Activated CD4-positive, alpha-beta T cell treated with anti-CD3 and anti-CD28 coated beads, Interleukin-2, amount 10 ng/mL, durations not matched to agents 7 days and 5 days (primary cell): ENCODE measurements around the gene GBP3. TPM values are rescaled to one million over a fixed set of nuclear protein-coding genes. Genes with fewer than 3 reads are reported as not detected.

Experiments used
- CTCF ChIA-PET: fragments of 350-600 bp; sonication (Branson Sonifier 250); formaldehyde crosslinking; loops from one replicate; lab custom pipeline; 2021; ENCODE audit warnings: antibody characterized with exemption; lab: Charles Lee
- POLR2A ChIA-PET: fragments of 350-600 bp; sonication (Branson Sonifier 250); formaldehyde crosslinking; loops from one replicate; lab custom pipeline; 2021; ENCODE audit warnings: antibody characterized with exemption; lab: Charles Lee
- DNase-seq: peaks from one replicate; pipeline ENCODE4 v3.0.0-alpha.2; 2020
- H3K27ac Mint-ChIP-seq: one replicate; pipeline ENCODE4 v1.8.0; 2021; ENCODE audit warnings: mild to moderate bottlenecking, moderate library complexity, mixed read lengths
- H3K27me3 Mint-ChIP-seq: one replicate; pipeline ENCODE4 v1.8.0; 2021; ENCODE audit warnings: mixed read lengths
- H3K36me3 Mint-ChIP-seq: one replicate; pipeline ENCODE4 v1.8.0; 2021; ENCODE audit warnings: low read depth, mixed read lengths
- H3K4me1 Mint-ChIP-seq: one replicate; pipeline ENCODE4 v1.8.0; 2021; ENCODE audit warnings: mixed read lengths
- H3K4me3 Mint-ChIP-seq: one replicate; pipeline ENCODE4 v1.8.0; 2021; ENCODE audit warnings: mild to moderate bottlenecking, moderate library complexity, mixed read lengths
- H3K9me3 Mint-ChIP-seq: one replicate; pipeline ENCODE4 v1.8.0; 2021; ENCODE audit warnings: mixed read lengths
- total RNA-seq, 2 experiments: library from RNA; stranded (reverse); gene quantifications; one replicate each; pipeline ENCODE4 v1.2.3, GENCODE V29; 2021

The GBP3 gene
- total RNA-seq, 2 experiments from 2014 or later, result 39.2 to 39.7 TPM

DNA sequence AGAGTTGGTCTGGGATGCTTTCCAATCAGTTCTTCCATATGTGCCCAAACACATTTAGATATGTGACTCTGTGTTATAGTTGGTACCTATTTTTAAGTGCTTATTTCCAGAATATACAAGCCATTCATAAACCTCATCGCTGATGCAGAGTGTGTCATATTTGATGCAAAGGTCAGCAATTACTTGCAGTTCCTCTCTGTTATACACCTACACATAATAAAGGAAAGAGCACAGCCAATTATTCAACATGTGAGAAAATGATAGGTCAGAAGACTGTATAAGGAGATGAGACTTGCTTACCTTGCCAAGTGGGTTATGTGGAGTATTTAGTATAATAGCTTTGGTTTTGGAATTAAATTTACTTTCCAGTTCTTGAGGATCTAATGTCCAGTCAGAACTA lies 61.6 kb downstream of the GBP3 start:
- POLR2A ChIA-PET, result no interaction called here
- no peaks in the 10 kb centered on the region for H3K27me3 Mint-ChIP-seq
- DNase-seq, result no peak
- H3K36me3 Mint-ChIP-seq, result peaks cover 49% of the 10 kb centered on the region
- H3K27ac Mint-ChIP-seq, result no peak overlapping the region
- H3K4me1 Mint-ChIP-seq, result no peaks in the 10 kb centered on the region
- H3K4me3 Mint-ChIP-seq, result no peak overlapping the region
- CTCF ChIA-PET, result interaction anchor here (0.6 kb wide), 1 partner anchor 23 kb away, joined by 3 read pairs; no protein-coding TSS in a partner anchor
- H3K9me3 Mint-ChIP-seq, result no peaks in the 10 kb centered on the region

Other genes starting within 250 kb of the GBP3 start
- 10 to 100 TPM; 38.6 to 43.6 TPM for gene GTF2B, start 131.3 kb downstream of the GBP3 start, total RNA-seq
- gene KYAT3, start 30.2 kb downstream of the GBP3 start, total RNA-seq, result 10 to 100 TPM; 31.4 to 36.2 TPM
- gene RBMXL1, start 30.2 kb downstream of the GBP3 start, total RNA-seq, result 10 to 100 TPM; 20.0 to 22.5 TPM
- gene GBP1, start 42.3 kb upstream of the GBP3 start, total RNA-seq, result 100 to 1,000 TPM; 272 to 292 TPM
- 100 to 1,000 TPM; 237 to 270 TPM for gene GBP2, start 103.2 kb upstream of the GBP3 start, total RNA-seq
- gene GBP7, start 153.1 kb upstream of the GBP3 start, total RNA-seq, result not detected
- 100 to 1,000 TPM; 120 to 129 TPM for gene GBP4, start 176.1 kb upstream of the GBP3 start, total RNA-seq
- 100 to 1,000 TPM; 370 to 405 TPM for gene GBP5, start 250.0 kb upstream of the GBP3 start, total RNA-seq